ENCODE results near the gene OMA1. TPM values are rescaled to one million over a fixed set of nuclear protein-coding genes. Genes with fewer than 3 reads are reported as not detected.

OMA1 gene
- total RNA-seq, 1 donor, result 30.7 TPM

DNA sequence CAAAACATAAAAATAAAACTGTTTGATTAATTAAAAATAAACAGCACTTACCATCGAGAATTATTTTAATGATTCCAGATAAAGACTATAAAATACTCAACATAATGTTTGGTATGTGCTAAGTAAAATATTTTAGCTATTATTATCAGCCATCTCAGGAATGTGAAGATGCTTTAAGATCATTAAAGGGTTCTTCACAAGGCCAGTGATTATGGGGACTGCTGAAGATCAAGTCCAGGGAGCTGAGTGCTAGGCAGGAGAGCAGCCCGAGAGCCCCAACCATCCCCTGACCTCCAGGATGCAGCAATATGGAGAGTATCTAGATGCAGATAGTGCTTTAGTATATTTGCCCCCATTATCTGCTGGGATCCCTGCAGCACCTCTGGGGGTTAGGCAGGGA lies 35.1 kb upstream of the OMA1 start:
- H3K4me3 ChIP-seq (ENCODE audit: low read depth, low read length), result no peak overlapping the region
- TF ChIP-seq, protein P1, sequence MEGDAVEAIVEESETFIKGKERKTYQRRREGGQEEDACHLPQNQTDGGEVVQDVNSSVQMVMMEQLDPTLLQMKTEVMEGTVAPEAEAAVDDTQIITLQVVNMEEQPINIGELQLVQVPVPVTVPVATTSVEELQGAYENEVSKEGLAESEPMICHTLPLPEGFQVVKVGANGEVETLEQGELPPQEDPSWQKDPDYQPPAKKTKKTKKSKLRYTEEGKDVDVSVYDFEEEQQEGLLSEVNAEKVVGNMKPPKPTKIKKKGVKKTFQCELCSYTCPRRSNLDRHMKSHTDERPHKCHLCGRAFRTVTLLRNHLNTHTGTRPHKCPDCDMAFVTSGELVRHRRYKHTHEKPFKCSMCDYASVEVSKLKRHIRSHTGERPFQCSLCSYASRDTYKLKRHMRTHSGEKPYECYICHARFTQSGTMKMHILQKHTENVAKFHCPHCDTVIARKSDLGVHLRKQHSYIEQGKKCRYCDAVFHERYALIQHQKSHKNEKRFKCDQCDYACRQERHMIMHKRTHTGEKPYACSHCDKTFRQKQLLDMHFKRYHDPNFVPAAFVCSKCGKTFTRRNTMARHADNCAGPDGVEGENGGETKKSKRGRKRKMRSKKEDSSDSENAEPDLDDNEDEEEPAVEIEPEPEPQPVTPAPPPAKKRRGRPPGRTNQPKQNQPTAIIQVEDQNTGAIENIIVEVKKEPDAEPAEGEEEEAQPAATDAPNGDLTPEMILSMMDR (IDR thresholded peaks at IDR 0.05; ENCODE audit: insufficient read depth, low read length), result no peak
- no peak for DNase-seq (ENCODE audit: low read depth)

DNA sequence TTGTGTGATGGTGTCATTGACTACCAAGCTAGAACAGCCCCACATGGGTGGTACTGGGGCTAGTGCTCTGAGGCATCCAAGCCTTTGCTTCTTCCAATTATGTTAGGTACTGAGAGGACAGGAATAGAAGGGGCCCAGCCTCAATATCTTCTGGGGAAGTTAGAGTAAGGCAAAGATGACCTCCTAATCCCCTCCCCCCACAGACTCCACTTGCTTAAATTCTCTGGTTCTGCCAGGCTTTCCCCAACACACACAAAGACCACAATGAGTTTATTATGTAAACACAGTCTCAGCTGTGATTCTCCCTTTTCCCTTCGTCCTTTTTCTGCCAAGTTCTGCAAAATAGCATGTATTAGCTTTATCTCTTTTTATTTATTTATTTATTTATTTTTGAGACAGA lies 33.7 kb upstream of the OMA1 start:
- no peak for DNase-seq (ENCODE audit: low read depth)
- no peak overlapping the region for H3K4me3 ChIP-seq (ENCODE audit: low read depth, low read length)
- TF ChIP-seq, protein P1 (IDR thresholded peaks at IDR 0.05; ENCODE audit: insufficient read depth, low read length), result no peak

DNA sequence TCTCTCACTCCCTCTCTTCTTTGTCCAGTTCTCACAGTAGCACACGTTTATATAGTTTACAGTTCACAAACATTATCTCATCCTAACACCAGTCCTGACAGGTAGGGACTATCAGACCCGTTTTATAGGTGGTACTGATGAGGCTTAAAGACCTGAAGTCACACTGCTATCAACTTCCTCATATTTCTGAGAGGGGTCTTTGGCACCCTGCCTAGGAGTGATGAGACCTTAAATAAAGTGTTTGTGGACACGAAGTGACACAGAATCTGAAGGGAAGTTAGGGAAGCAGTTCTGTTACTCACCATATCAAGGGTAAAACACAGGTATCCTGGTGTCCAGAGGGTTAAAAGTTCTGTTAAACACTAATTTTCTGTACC lies 31.1 kb upstream of the OMA1 start:
- TF ChIP-seq, protein P1 (IDR thresholded peaks at IDR 0.05; ENCODE audit: insufficient read depth, low read length), result no peak
- no peak overlapping the region for H3K4me3 ChIP-seq (ENCODE audit: low read depth, low read length)
- DNase-seq (ENCODE audit: low read depth), result no peak

DNA sequence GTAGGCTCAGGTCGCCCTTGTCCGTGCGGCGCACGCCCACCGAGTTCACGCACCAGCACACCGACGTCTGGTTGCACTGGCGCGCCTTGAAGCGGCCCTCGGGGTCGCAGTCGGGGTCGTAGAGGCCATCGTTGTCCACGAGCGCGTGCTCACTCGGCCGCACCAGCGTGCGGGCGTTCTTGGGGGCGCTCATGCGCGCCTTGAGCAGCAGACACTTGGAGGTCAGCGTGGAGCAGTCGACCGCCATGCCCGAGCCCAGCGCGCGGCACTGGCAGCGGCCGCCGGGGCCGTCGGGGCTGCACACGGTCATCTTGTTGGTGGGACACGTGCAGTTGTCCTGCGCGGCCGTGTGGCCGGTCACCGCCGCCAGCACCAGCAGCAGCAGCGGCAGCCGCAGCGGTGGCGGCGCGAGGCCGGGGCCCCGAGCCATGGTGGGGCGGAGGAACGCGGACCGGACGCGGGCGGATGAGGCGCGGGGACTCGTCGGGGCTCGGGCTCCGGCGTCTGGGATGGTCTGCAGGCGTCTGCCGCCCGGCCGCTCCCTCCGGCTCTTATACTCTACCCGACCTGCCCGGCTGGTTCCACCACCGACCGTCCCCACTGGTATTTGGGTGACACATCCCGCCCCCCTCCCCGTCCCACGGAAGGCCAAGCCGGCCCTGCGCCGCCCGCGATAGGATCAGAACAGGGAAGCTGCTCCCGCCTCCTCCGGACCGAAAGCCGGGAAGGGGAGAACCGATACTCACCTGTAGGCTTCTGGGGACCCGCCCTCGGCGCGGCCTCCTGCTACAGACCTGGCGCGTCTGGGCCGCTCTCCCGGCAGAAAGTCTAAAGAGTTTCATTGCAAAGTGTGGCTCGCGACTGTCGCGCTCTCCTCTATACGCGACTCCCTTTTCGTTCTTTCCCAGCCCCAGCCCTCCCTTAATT lies 30.5 kb upstream of the OMA1 start, which contains the start of gene TACSTD2:
TACSTD2 (minus strand) TSS at position 526 of the 927 bp plus-strand sequence; CDS start at position 430, 96 bp downstream.
- peak within 1 kb of the TSS; percentile 28 for H3K4me3 ChIP-seq (ENCODE audit: low read depth, low read length)
- no peak for DNase-seq (ENCODE audit: low read depth)
- TF ChIP-seq, protein P1 (IDR thresholded peaks at IDR 0.05; ENCODE audit: insufficient read depth, low read length), result no peak

DNA sequence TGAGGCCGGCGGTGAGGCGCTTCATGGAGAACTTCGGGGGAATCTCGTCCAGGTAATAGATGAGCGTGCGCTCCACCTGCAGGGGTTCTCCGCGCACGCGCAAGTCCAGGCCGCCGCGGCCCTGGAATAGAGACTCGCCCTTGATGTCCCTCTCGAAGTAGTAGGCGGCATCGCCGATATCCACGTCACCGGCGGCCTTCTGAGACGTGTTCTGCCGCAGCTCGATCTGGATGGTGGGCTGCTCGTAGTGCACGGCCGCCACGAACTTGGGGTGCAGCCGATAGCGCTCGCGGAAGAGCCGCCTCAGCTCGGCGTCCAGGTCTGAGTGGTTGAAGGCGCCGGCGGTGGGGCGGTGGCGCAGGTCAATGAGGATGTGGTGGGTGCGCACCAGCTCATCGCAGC lies 29.8 kb upstream of the OMA1 start:
- no peak for DNase-seq (ENCODE audit: low read depth)
- TF ChIP-seq, protein P1 (IDR thresholded peaks at IDR 0.05; ENCODE audit: insufficient read depth, low read length), result no peak
- peak overlapping the region; percentile 9 for H3K4me3 ChIP-seq (ENCODE audit: low read depth, low read length)

DNA sequence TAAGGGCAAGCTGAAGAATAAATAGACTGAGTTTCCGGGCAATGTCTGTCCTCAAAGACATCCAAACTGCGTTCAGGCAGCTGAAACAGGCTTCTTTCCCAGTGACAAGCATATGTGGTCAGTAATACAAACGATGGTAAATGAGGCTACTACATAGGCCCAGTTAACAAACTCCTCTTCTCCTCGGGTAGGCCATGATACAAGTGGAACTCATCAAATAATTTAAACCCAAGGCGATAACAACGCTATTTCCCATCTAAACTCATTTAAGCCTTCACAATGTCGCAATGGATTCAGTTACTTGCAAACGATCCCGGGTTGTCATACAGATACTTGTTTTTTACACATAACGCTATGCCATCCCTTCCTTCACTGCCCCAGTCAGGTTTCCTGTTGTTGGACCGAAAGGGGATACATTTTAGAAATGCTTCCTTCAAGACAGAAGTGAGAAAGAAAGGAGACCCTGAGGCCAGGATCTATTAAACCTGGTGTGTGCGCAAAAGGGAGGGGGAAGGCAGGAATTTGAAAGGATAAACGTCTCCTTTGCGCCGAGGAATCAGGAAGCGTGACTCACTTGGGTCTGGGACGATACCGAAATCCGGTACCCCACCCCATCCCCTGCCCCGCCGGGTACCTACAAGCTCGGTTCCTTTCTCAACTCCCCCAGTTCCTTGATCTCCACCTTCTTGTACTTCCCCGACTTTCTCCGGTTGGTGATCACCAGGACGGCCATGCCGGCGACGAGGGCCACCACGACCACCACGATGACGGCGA lies 29.2 kb upstream of the OMA1 start:
- TF ChIP-seq, protein P1 (IDR thresholded peaks at IDR 0.05; ENCODE audit: insufficient read depth, low read length), result no peak
- H3K4me3 ChIP-seq (ENCODE audit: low read depth, low read length), result no peak overlapping the region
- no peak for DNase-seq (ENCODE audit: low read depth)

All from fibroblast of the aortic adventitia (primary cell).